Mesodermal cell (in vitro differentiated cells): ENCODE results near the gene ACIN1.
A peak's percentile ranks its signal among the peaks of the same experiment; 100 is the strongest.

Source experiments
- H3K27ac ChIP-seq: 2 replicates; pipeline ENCODE4 v1.7.0; 2013; ENCODE audit warnings: mild to moderate bottlenecking, low read depth, low read length, moderate library complexity; ENCODE audit not compliant: severe bottlenecking
- H3K36me3 ChIP-seq: 2 replicates; pipeline ENCODE4 v1.7.1; 2013; ENCODE audit warnings: mild to moderate bottlenecking, low read length, moderate library complexity; ENCODE audit not compliant: control insufficient read depth, insufficient read depth
- H3K4me1 ChIP-seq: one replicate; pipeline ENCODE4 v1.7.1; 2013; ENCODE audit warnings: mild to moderate bottlenecking, low read length; ENCODE audit not compliant: insufficient read depth, control insufficient read depth, poor library complexity, severe bottlenecking
- H3K4me3 ChIP-seq: 2 replicates; pipeline ENCODE4 v1.7.0; 2013; ENCODE audit warnings: low read length, control low read depth, mild to moderate bottlenecking; ENCODE audit not compliant: insufficient read depth, poor library complexity, severe bottlenecking; ENCODE audit errors: extremely low read depth
- H3K9me3 ChIP-seq: 2 replicates; pipeline ENCODE4 v1.7.1; 2013; ENCODE audit warnings: mild to moderate bottlenecking, low read length, moderate library complexity; ENCODE audit not compliant: control insufficient read depth
- WGBS, 2 experiments: methylation state at CpG; one replicate each; pipeline ENCODE4 v1.1.5; 2013; ENCODE audit warnings: missing lambda C conversion rate in 2 of 2; ENCODE audit not compliant: insufficient coverage in 2 of 2; 5-methylcytosine and 5-hydroxymethylcytosine counted together

The ACIN1 gene

DNA sequence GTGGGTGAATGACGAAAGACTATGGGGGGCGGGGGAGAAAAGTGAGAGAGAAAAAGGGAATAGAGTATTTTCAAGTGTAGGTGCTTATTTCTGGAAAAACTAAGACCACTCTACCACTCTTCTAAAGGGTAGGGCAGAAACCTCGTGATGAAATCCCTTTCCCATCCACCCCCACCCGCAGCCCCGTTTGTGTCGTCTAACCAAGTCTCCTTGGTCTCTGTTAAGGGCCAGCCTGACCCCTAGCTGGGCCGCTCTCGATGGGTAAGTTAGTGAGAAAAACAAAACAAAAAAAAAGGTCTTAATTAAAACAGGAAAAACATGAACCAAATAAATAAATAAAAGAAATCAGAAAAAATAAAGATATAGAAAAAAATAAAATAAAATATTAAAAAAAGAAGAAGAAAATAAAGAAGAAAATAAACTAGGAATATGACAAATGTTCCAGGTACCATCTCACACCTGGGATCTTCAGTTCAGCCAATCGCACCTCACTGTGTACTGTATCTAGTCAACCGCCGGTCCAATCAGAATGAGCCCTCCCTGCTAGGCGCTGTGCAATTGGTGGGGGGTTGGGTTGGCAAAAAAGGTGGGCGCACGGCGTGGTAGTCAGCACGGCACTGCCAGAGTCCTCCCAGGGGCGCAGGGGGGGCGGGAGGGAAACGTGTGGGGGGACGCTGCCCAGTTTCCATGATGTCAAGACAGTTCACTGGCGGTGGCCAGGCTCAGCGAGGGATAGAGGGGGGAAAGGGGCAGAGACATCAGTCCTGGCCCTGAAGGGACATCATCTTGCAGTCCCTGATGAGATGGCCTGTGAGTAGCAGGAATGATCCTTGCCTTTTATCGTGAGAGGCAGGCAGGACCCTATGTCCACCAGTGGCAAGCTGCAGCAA, 27.8 kb downstream of the ACIN1 start:
- no peak overlapping the region for H3K4me3 ChIP-seq
- peaks cover 74% of the 10 kb centered on the region for H3K36me3 ChIP-seq
- H3K27ac ChIP-seq: no peak overlapping the region
- peaks cover 40% of the 10 kb centered on the region for H3K4me1 ChIP-seq
- no peaks in the 10 kb centered on the region for H3K9me3 ChIP-seq
- WGBS, 2 experiments: 98 to 100% methylated on average over 4 to 11 of the region's 23 CpGs

DNA sequence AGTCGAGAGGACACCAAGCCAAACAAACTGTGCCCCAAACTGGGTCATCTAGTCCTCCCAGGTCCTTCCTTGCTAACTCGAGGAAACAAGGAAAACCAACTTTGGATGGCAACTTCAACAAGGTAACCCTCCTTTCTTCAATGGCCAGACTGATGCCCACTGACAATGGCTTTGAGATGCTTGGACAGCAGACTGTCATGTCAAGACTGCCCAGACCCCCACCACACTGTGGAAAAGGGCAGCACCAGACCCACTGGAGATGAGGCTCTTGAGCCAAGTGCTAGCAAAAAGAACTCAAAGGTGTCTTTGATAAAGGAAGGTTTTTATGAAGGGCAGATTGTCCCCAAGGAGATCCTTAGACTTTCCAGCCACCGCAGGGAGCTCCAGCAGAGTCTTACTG, 28.6 kb downstream of the ACIN1 start:
- H3K9me3 ChIP-seq: no peaks in the 10 kb centered on the region
- no peak overlapping the region for H3K4me3 ChIP-seq
- peaks cover 41% of the 10 kb centered on the region for H3K4me1 ChIP-seq
- WGBS, 2 experiments: 96 to 100% methylated on average over 1 to 3 of the region's 3 CpGs
- peaks cover 79% of the 10 kb centered on the region for H3K36me3 ChIP-seq
- no peak overlapping the region for H3K27ac ChIP-seq

- H3K9me3 ChIP-seq: no peaks in the 10 kb centered on the region
- peak overlapping the region; percentile 90 for H3K27ac ChIP-seq
- H3K36me3 ChIP-seq: peaks cover 96% of the 10 kb centered on the region
- 93 to 97% methylated on average over 3 to 4 of the region's 5 CpGs for WGBS, 2 experiments
- peaks cover 41% of the 10 kb centered on the region for H3K4me1 ChIP-seq
- no peak overlapping the region for H3K4me3 ChIP-seq
Measured at GRCh38 chr14:23063601-23064000, 31.3 kb downstream of the ACIN1 start.

- Histone ChIP-seq H3K9me3 (no peaks in the 10 kb centered on the region), H3K36me3 (peaks cover 84% of the 10 kb centered on the region), H3K4me1 (peaks cover 34% of the 10 kb centered on the region), H3K4me3 (no peak overlapping the region), H3K27ac (peak overlapping the region; percentile 90)
- 83% methylated on average over 1 of the region's 4 CpGs; no CpG with 5 or more reads in 1 of the 2 experiments for WGBS, 2 experiments
Measured at GRCh38 chr14:23062002-23062401, 32.9 kb downstream of the ACIN1 start.

GRCh38 chr14:23060536-23061260, 34.2 kb downstream of the ACIN1 start:
- peaks cover 71% of the 10 kb centered on the region for H3K36me3 ChIP-seq

GRCh38 chr14:23058654-23059504, 36.1 kb downstream of the ACIN1 start:
- no peak overlapping the region for H3K27ac ChIP-seq
- H3K36me3 ChIP-seq: peaks cover 58% of the 10 kb centered on the region
- H3K4me1 ChIP-seq: peaks cover 41% of the 10 kb centered on the region
- WGBS, 2 experiments: 95 to 96% methylated on average over 31 to 32 of the region's 32 CpGs
- H3K9me3 ChIP-seq: no peaks in the 10 kb centered on the region
- H3K4me3 ChIP-seq: no peak overlapping the region

More at GRCh38 chr14:23060536-23061260, 34.2 kb downstream of the ACIN1 start:
- WGBS, 2 experiments: 92 to 98% methylated on average over 10 to 17 of the region's 17 CpGs
- H3K27ac ChIP-seq: peak overlapping the region; percentile 90
- no peaks in the 10 kb centered on the region for H3K9me3 ChIP-seq
- peaks cover 41% of the 10 kb centered on the region for H3K4me1 ChIP-seq
- no peak overlapping the region for H3K4me3 ChIP-seq

- 2 to 4% methylated on average over 42 to 48 of the region's 51 CpGs for WGBS, 2 experiments
- Histone ChIP-seq H3K27ac (peak overlapping the region; percentile 73), H3K36me3 (peaks cover 57% of the 10 kb centered on the region), H3K4me3 (peak overlapping the region; percentile 56), H3K9me3 (no peaks in the 10 kb centered on the region), H3K4me1 (peaks cover 34% of the 10 kb centered on the region)
Measured at GRCh38 chr14:23057757-23058653, 36.9 kb downstream of the ACIN1 start.

DNA sequence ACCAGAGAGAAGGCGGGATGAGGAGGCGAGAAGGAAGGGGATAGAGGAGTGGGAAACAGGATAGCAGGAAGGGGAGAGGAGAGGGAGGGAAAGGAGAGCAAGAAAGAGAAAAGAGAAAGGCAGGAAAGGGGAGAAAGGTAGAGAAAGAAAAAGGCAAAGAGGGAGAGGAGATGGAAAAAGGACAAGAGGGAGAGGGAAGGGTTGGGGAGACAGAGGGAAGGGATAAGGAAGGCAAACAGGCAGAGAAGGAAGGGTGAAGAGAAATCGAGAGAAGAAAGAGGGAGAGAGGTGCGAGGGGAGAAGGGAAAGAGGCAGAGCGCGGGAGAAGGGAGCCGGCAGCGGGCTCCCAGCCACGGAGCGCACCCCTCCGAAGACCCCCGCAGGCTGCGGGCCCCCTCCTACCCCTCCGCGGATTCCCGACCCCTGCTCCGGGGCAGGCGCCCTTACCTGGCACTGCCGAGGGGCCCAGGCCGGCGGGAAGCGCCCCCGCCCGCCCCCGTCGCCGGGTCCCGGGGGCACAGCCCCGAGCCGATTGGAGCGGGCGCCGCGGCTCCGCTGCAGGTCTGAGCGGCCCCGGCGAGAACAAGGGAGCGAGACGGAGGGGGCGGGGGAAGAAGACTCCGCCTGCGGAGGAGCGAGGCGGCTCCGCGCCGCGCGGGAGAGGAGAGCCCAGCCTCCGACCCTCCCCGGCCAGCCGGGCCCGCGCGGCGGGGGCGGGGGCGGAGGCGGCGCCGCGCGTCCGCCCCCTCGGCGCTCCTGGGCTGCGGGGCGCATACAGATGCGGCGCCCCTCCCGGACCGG, 37.8 kb downstream of the ACIN1 start, which contains the start of gene CDH24:
Gene CDH24, minus strand, starts transcription at position 565 of the 801 bp plus-strand sequence. CDS start 1,787 bp downstream, outside the sequence.
- Histone ChIP-seq H3K4me3 (peak within 1 kb of the TSS; percentile 56), H3K4me1 (peaks cover 26% of the 10 kb centered on the region), H3K9me3 (no peaks in the 10 kb centered on the region), H3K27ac (peak within 1 kb of the TSS; percentile 73), H3K36me3 (peaks cover 52% of the 10 kb centered on the region)
- WGBS, 2 experiments: 0% methylated on average over 34 to 69 of the region's 73 CpGs
